ENCODE data around the gene MERTK. TPM values are rescaled to one million over a fixed set of nuclear protein-coding genes. Genes with fewer than 3 reads are reported as not detected.

The MERTK gene
- total and polyA plus RNA-seq, 2 donors (not counting 1 experiment from before 2014, with no cell fraction given) = 0.04 to 0.34 TPM

DNA sequence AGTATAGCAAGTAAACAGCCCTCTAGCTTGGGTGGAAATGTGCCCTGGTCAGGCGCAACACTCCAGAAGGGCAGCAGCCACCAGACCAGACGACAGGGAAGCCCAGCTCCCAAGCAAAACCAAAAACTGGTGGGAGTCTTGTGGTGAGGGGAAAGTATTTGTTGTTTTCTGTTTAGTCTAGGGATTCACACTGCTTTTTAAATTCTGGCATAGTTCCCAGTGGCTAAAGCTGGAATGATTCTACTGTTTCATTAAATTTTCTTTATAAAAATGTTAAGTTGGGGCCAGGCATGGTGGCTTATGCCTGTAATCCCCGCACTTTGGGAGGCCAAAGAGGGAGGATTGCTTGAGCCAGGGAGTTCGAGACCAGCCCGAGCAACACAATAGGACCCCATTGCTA is 38.5 kb downstream of the MERTK start:
- POLR2A ChIA-PET = no interaction called here

DNA sequence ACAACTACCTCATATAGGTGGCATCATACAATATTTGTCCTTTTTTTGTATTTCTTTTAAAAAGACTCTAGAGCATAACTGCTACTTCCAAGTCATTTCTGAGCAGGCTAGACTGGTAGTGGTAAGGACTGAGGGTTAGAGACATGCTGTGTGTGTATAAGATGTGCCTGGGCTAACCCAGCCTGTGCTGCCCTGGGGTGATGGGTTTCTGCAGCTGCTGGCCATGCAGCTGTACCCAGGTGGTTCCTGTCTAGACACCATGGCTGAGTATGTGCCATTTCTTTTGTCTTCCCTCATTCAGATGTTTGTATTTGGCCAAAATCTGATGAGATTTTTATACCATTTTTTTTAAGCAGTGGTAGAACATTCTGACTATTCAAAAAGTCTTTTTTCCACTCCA is 40.0 kb downstream of the MERTK start:
- Mint-ChIP-seq H3K9me3 (ENCODE audit: insufficient read depth) (no peaks in the 10 kb centered on the region), H3K27me3 (peaks cover 32% of the 10 kb centered on the region), H3K4me3 (no peak overlapping the region), H3K4me1 (no peaks in the 10 kb centered on the region), H3K27ac (no peak overlapping the region)
- no peaks in the 10 kb centered on the region for H3K36me3 ChIP-seq (replicated peaks in 1 of 2; ENCODE audit: control extremely low read depth in 1 of 2, control insufficient read depth in 1 of 2, extremely low read depth in 1 of 2, insufficient read depth in 2 of 2, low read length in 1 of 2)
- no peak overlapping the region for H3K4me2 ChIP-seq (replicated peaks; ENCODE audit: low read depth, low read length, poor library complexity, severe bottlenecking)
- intact Hi-C loops (cut with micrococcal nuclease) = no loop called here
- peaks cover 0 to 15% (median 3%) of the 10 kb centered on the region in 4 experiments for H3K27me3 ChIP-seq (replicated peaks in 1 of 4; ENCODE audit: control extremely low read depth in 1 of 4, control insufficient read depth in 3 of 4, insufficient read depth in 4 of 4, low read length in 3 of 4)
- no peaks in the 10 kb centered on the region for H3K79me2 ChIP-seq (ENCODE audit: control insufficient read depth, insufficient read depth, low read length)
- CTCF ChIA-PET = no interaction called here
- H3K9me3 ChIP-seq (ENCODE audit: control extremely low read depth in 1 of 3, control insufficient read depth in 2 of 3, insufficient read depth in 1 of 3, low read length in 2 of 3) = no peaks in the 10 kb centered on the region
- POLR2A ChIA-PET = no interaction called here
- no peak overlapping the region for H3K9ac ChIP-seq (ENCODE audit: low read length)
- H3K4me3 ChIP-seq (ENCODE audit: control extremely low read depth in 1 of 5, extremely low read depth in 1 of 5, insufficient read depth in 1 of 5, low read depth in 2 of 5, low read length in 4 of 5) = no peak overlapping the region
- no peak overlapping the region for H3K27ac ChIP-seq (ENCODE audit: low read length in 2 of 2)
- ATAC-seq (ENCODE audit: low read depth) (no peak), DNase-seq (no peak)
- no peak overlapping the region for H2AFZ ChIP-seq (ENCODE audit: insufficient read depth, low read depth, low read length, poor library complexity, severe bottlenecking)
- H4K20me1 ChIP-seq (ENCODE audit: control insufficient read depth, insufficient read depth, low read length, poor library complexity, severe bottlenecking) = no peaks in the 10 kb centered on the region
- no peak for TF ChIP-seq EZH2 (IDR thresholded peaks at IDR 0.05; ENCODE audit: borderline replicate concordance, insufficient read depth, low read depth, low read length, poor library complexity, severe bottlenecking)
- TF ChIP-seq, protein P1, sequence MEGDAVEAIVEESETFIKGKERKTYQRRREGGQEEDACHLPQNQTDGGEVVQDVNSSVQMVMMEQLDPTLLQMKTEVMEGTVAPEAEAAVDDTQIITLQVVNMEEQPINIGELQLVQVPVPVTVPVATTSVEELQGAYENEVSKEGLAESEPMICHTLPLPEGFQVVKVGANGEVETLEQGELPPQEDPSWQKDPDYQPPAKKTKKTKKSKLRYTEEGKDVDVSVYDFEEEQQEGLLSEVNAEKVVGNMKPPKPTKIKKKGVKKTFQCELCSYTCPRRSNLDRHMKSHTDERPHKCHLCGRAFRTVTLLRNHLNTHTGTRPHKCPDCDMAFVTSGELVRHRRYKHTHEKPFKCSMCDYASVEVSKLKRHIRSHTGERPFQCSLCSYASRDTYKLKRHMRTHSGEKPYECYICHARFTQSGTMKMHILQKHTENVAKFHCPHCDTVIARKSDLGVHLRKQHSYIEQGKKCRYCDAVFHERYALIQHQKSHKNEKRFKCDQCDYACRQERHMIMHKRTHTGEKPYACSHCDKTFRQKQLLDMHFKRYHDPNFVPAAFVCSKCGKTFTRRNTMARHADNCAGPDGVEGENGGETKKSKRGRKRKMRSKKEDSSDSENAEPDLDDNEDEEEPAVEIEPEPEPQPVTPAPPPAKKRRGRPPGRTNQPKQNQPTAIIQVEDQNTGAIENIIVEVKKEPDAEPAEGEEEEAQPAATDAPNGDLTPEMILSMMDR (IDR thresholded peaks at IDR 0.05) = no peak
- H3K4me1 ChIP-seq (ENCODE audit: control insufficient read depth in 2 of 2, insufficient read depth in 2 of 2, low read length in 2 of 2) = no peaks in the 10 kb centered on the region

More for the DNA sequence above, 38.5 kb downstream of the MERTK start:
- Mint-ChIP-seq H3K4me3 (no peak overlapping the region), H3K9me3 (ENCODE audit: insufficient read depth) (no peaks in the 10 kb centered on the region), H3K4me1 (no peaks in the 10 kb centered on the region), H3K27me3 (peaks cover 29% of the 10 kb centered on the region), H3K27ac (no peak overlapping the region)
- CTCF ChIA-PET = no interaction called here
- Histone ChIP-seq H3K9ac (ENCODE audit: low read length) (no peak overlapping the region), H3K9me3 (ENCODE audit: control extremely low read depth in 1 of 3, control insufficient read depth in 2 of 3, insufficient read depth in 1 of 3, low read length in 2 of 3) (no peaks in the 10 kb centered on the region), H3K27ac (ENCODE audit: low read length in 2 of 2) (no peak overlapping the region), H3K27me3 (replicated peaks in 1 of 4; ENCODE audit: control extremely low read depth in 1 of 4, control insufficient read depth in 3 of 4, insufficient read depth in 4 of 4, low read length in 3 of 4) (peaks cover 0 to 6% (median 0%) of the 10 kb centered on the region in 4 experiments), H2AFZ (ENCODE audit: insufficient read depth, low read depth, low read length, poor library complexity, severe bottlenecking) (no peak overlapping the region), H3K4me1 (ENCODE audit: control insufficient read depth in 2 of 2, insufficient read depth in 2 of 2, low read length in 2 of 2) (no peaks in the 10 kb centered on the region), H3K36me3 (replicated peaks in 1 of 2; ENCODE audit: control extremely low read depth in 1 of 2, control insufficient read depth in 1 of 2, extremely low read depth in 1 of 2, insufficient read depth in 2 of 2, low read length in 1 of 2) (no peaks in the 10 kb centered on the region), H4K20me1 (ENCODE audit: control insufficient read depth, insufficient read depth, low read length, poor library complexity, severe bottlenecking) (no peaks in the 10 kb centered on the region), H3K79me2 (ENCODE audit: control insufficient read depth, insufficient read depth, low read length) (no peaks in the 10 kb centered on the region), H3K4me3 (ENCODE audit: control extremely low read depth in 1 of 5, extremely low read depth in 1 of 5, insufficient read depth in 1 of 5, low read depth in 2 of 5, low read length in 4 of 5) (no peak overlapping the region), H3K4me2 (replicated peaks; ENCODE audit: low read depth, low read length, poor library complexity, severe bottlenecking) (no peak overlapping the region)
- TF ChIP-seq EZH2 (IDR thresholded peaks at IDR 0.05; ENCODE audit: borderline replicate concordance, insufficient read depth, low read depth, low read length, poor library complexity, severe bottlenecking) = no peak
- TF ChIP-seq, protein P1 (IDR thresholded peaks at IDR 0.05) = no peak
- ATAC-seq (ENCODE audit: low read depth) (no peak), DNase-seq (no peak)
- WGBS (ENCODE audit: insufficient coverage) = 93% methylated on average over 2 of the region's 5 CpGs
- intact Hi-C loops (cut with micrococcal nuclease) = no loop called here
